ENCODE measurements around the gene CABP4.

The CABP4 gene

DNA sequence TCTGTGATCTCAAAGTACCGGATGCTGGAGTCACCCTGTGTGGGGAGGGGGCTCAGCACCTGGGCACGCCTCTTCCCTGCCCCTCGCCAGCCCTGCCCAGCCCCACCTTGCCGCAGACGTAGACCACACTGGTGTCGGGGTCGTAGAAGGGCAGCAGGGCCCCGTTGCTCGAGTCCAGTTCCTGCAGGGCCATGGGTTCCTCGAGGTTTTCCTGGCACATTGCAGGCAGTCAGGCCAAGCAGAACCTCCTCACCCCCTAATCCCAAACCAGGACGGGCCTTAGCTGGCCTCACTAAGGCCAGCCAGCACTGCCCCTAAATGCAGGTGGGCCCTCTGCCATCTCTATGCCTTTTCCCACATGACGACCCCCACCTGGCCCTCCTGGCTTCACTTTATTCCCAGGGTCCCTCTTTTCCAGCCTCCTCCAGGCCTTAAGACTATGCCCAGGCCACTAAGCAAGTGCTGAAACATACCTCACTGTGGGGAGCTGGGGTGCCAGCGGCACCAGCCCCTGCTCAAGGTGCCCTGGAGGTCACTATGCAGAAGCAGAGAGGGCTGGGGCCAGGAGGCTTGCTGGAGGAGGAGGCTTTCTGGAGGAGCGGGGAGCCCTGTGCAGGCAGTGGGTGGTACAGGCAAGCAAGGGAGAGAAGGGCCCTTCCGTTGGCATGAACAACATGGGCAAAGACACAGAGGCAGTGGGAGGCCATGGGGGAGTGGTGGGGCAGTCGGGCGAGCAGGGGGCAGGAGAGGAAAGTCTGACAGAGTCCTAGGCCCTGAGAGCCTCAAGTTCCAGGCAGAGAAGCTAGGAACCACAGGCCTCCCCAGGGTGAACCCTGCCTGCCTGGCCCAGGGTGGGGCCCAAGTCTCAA is 14.7 kb upstream of the CABP4 start:
- H3K79me2 ChIP-seq (ENCODE audit: insufficient read depth, low read depth) = no peaks in the 10 kb centered on the region
- H4K20me1 ChIP-seq (ENCODE audit: insufficient read depth) = no peaks in the 10 kb centered on the region
- peaks cover 5% of the 10 kb centered on the region; the same call in 1 of the 2 replicates for H3K27me3 ChIP-seq (ENCODE audit: insufficient read depth, low read depth)
- H3K4me3 ChIP-seq (IDR thresholded peaks at IDR 0.05; ENCODE audit: insufficient read depth, low read depth, low read length) = no peak overlapping the region
- H3K27ac ChIP-seq = no peak overlapping the region
- no peak overlapping the region for H3K4me2 ChIP-seq
- no peak for TF ChIP-seq CTCF (conservative IDR thresholded peaks at IDR 0.05; ENCODE audit: low read depth, low read length)
- no peaks in the 10 kb centered on the region for H3K36me3 ChIP-seq (ENCODE audit: insufficient read depth)
- no peak overlapping the region for H3K9ac ChIP-seq
- no peak overlapping the region for H2AFZ ChIP-seq (ENCODE audit: low read depth)
- no peaks in the 10 kb centered on the region for H3K4me1 ChIP-seq (ENCODE audit: low read depth, poor library complexity, severe bottlenecking)

DNA sequence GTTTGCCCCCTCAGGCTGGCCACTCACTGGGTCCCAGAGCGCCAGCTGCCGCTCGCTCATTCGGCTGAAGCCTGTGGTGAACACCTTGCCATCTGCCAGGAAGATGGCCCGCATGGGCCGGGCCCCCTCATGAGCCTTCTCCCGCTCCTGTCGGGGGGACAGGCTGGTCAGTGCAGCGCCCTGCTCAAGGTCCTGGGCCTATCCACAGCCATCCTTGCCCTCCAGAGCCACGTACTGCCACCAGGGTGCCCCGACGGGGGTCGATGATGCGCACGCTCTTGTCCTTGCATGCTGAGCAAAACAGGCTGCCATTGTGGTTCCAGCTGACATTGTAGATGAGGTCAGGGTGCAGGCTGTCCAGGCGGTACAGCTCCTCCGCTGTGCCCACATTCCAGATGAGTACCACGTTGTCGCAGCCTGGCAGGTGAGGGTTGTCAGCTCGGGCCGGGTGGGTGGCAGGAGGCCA is 14.0 kb upstream of the CABP4 start:
- H3K4me1 ChIP-seq (ENCODE audit: low read depth, poor library complexity, severe bottlenecking) = no peaks in the 10 kb centered on the region
- no peaks in the 10 kb centered on the region for H4K20me1 ChIP-seq (ENCODE audit: insufficient read depth)
- no peak overlapping the region for H2AFZ ChIP-seq (ENCODE audit: low read depth)
- H3K79me2 ChIP-seq (ENCODE audit: insufficient read depth, low read depth) = no peaks in the 10 kb centered on the region
- TF ChIP-seq CTCF (conservative IDR thresholded peaks at IDR 0.05; ENCODE audit: low read depth, low read length) = no peak
- no peak overlapping the region for H3K27ac ChIP-seq
- H3K4me3 ChIP-seq (IDR thresholded peaks at IDR 0.05; ENCODE audit: insufficient read depth, low read depth, low read length) = no peak overlapping the region
- H3K36me3 ChIP-seq (ENCODE audit: insufficient read depth) = no peaks in the 10 kb centered on the region
- peaks cover 11% of the 10 kb centered on the region for H3K27me3 ChIP-seq (ENCODE audit: insufficient read depth, low read depth)
- no peak overlapping the region for H3K4me2 ChIP-seq
- H3K9ac ChIP-seq = no peak overlapping the region

GRCh38 chr11:67441731-67442351 is 13.3 kb upstream of the CABP4 start:
- no peaks in the 10 kb centered on the region for H3K36me3 ChIP-seq (ENCODE audit: insufficient read depth)

More at GRCh38 chr11:67441731-67442351, 13.3 kb upstream of the CABP4 start:
- Histone ChIP-seq H3K4me1 (ENCODE audit: low read depth, poor library complexity, severe bottlenecking) (no peaks in the 10 kb centered on the region), H3K27ac (no peak overlapping the region), H2AFZ (ENCODE audit: low read depth) (no peak overlapping the region), H3K4me2 (no peak overlapping the region), H3K4me3 (IDR thresholded peaks at IDR 0.05; ENCODE audit: insufficient read depth, low read depth, low read length) (no peak overlapping the region), H3K9ac (no peak overlapping the region), H3K79me2 (ENCODE audit: insufficient read depth, low read depth) (no peaks in the 10 kb centered on the region), H4K20me1 (ENCODE audit: insufficient read depth) (no peaks in the 10 kb centered on the region), H3K27me3 (ENCODE audit: insufficient read depth, low read depth) (peaks cover 16% of the 10 kb centered on the region)
- no peak for TF ChIP-seq CTCF (conservative IDR thresholded peaks at IDR 0.05; ENCODE audit: low read depth, low read length)

Data from KMS-11 (cell line).